Right lobe of liver (tissue), 6 donors: ENCODE data around the gene MICOS13. TPM values are rescaled to one million over a fixed set of nuclear protein-coding genes. Genes with fewer than 3 reads are reported as not detected.

Experiments
- ATAC-seq, 4 donors: fragments of 200-7000 bp; cut with Tn5 transposase; one replicate each; pipeline ENCODE4 v1.9.1; 2020; ENCODE audit warnings: mild to moderate bottlenecking in 4 of 4, moderate library complexity in 4 of 4
- DNase-seq, 3 donors: peaks; one replicate each; pipeline ENCODE4 v3.0.0-alpha.2; 2020
- H3K27ac ChIP-seq, 3 donors: fragments of 200-600 bp; one replicate each; pipeline ENCODE4 v1.8.0; 2022
- H3K27me3 ChIP-seq, 2 donors: fragments of 200-600 bp; one replicate each; pipeline ENCODE4 v1.8.0; 2022
- H3K36me3 ChIP-seq, 4 donors: fragments of 200-600 bp; sonication (generic) in 1 of 4; one replicate each; pipeline versions ENCODE4 v1.5.1 to v1.8.0; 2017 to 2022; ENCODE audit warnings: control low read depth in 1 of 4
- H3K4me1 ChIP-seq, 4 donors: fragments of 200-600 bp; sonication (generic) in 1 of 4; one replicate each; pipeline versions ENCODE4 v1.5.1 to v1.8.0; 2017 to 2022; ENCODE audit warnings: control low read depth in 1 of 4
- H3K4me3 ChIP-seq, 3 donors: fragments of 200-600 bp; one replicate each; pipeline ENCODE4 v1.8.0; 2022
- H3K9me3 ChIP-seq, 4 donors: fragments of 200-600 bp; sonication (generic) in 1 of 4; one replicate each; pipeline versions ENCODE4 v1.5.1 to v1.8.0; 2017 to 2022; ENCODE audit warnings: control low read depth in 1 of 4
- CTCF ChIP-seq, 4 donors: fragments of 200-600 bp in 3 of 4; fragments of 450-650 bp in 1 of 4; IDR thresholded peaks; one replicate each; pipeline versions ENCODE4 v1.5.1 to v1.8.0; 2016 to 2022; ENCODE audit warnings: antibody characterized with exemption in 4 of 4, mild to moderate bottlenecking in 2 of 4
- POLR2A ChIP-seq: fragments of 450-650 bp; IDR thresholded peaks from one replicate; pipeline ENCODE4 v1.6.1; 2017; ENCODE audit warnings: antibody characterized with exemption, mild to moderate bottlenecking
- WGBS: methylation state at CpG from one replicate; pipeline ENCODE4 v1.1.6; 2018; ENCODE audit warnings: low coverage, low lambda C conversion rate; ENCODE audit not compliant: insufficient coverage; ENCODE audit errors: missing lambda C conversion rate; 5-methylcytosine and 5-hydroxymethylcytosine counted together
- intact Hi-C, 2 donors: fragments of 100-400 bp; cut with DNase I; formaldehyde crosslinking; loops; one replicate each; pipeline versions ENCODE4 v1.11.2 to v1.14.1; 2022
- total RNA-seq, 6 experiments: library from RNA; depleted of rRNA in 2 of 6; stranded (reverse); fragments of >200 nt in 2 of 6; fragmentation: NEBNext Ultra II Directional in 3 of 6; extraction: Animal tissue kit (Norgen Biotek cat#: 25700) in 3 of 6; gene quantifications; one replicate each; pipeline versions ENCODE4 v1.1.0 to v1.2.4, GENCODE V29; 2016 to 2023
- donor health status: DM: no; HTN: yes; CAD: no.
- donor health status: DM: no; HTN: no; CAD: no.
- donor health status: DM: no; HTN: no; CAD: no.
- donor health status: DM: no; HTN: yes; CAD: no.
- donor health status: DM: no; HTN: yes; CAD: no.

MICOS13 gene
- total RNA-seq, 6 experiments from 2014 or later = 24.2 to 54.3 (median 33.7) TPM

- peaks cover 0 to 7% (median 0%) of the 10 kb centered on the region in 4 donors for H3K4me1 ChIP-seq
- peaks cover 0 to 71% (median 20%) of the 10 kb centered on the region in 4 donors for H3K36me3 ChIP-seq
- no peaks in the 10 kb centered on the region for H3K9me3 ChIP-seq
- DNase-seq = peak in 1 of 3 donors; percentile 48
- H3K27me3 ChIP-seq = no peaks in the 10 kb centered on the region
- 80% methylated on average over 1 of the region's 42 CpGs for WGBS
- ATAC-seq = no peak
- no peak overlapping the region for H3K4me3 ChIP-seq
- intact Hi-C loops = no loop called here
- no peak overlapping the region for H3K27ac ChIP-seq
- TF ChIP-seq POLR2A (no peak), CTCF (IDR thresholded peaks at IDR 0.05) (no peak)
These were observed 16.1 kb upstream of the MICOS13 start for GRCh38 chr19:5696196-5697021.

GRCh38 chr19:5695649-5696195, 15.4 kb upstream of the MICOS13 start:
- TF ChIP-seq POLR2A (no peak), CTCF (IDR thresholded peaks at IDR 0.05) (no peak)
- intact Hi-C loops = no loop called here
- peaks cover 0 to 7% (median under 1%) of the 10 kb centered on the region in 4 donors for H3K4me1 ChIP-seq
- ATAC-seq (no peak), DNase-seq (peak in 1 of 3 donors; percentile 47)
- no peaks in the 10 kb centered on the region for H3K27me3 ChIP-seq
- H3K36me3 ChIP-seq = peaks cover 0 to 70% (median 20%) of the 10 kb centered on the region in 4 donors
- H3K9me3 ChIP-seq = no peaks in the 10 kb centered on the region
- H3K27ac ChIP-seq = no peak overlapping the region
- no peak overlapping the region for H3K4me3 ChIP-seq
- WGBS = 80% methylated on average over 1 of the region's 28 CpGs

- no peaks in the 10 kb centered on the region for H3K27me3 ChIP-seq
- ATAC-seq (no peak), DNase-seq (no peak)
- no peak overlapping the region for H3K27ac ChIP-seq
- H3K36me3 ChIP-seq = peaks cover 0 to 64% (median 20%) of the 10 kb centered on the region in 4 donors
- H3K4me1 ChIP-seq = peaks cover 0 to 7% (median under 1%) of the 10 kb centered on the region in 4 donors
- no CpG with 5 or more reads among the region's 8 CpGs for WGBS
- no peaks in the 10 kb centered on the region for H3K9me3 ChIP-seq
- H3K4me3 ChIP-seq = no peak overlapping the region
- intact Hi-C loops = no loop called here
- no peak for TF ChIP-seq CTCF (IDR thresholded peaks at IDR 0.05)
- TF ChIP-seq POLR2A = no peak
These were observed 14.8 kb upstream of the MICOS13 start for GRCh38 chr19:5694956-5695648.

GRCh38 chr19:5694167-5694955, 14.0 kb upstream of the MICOS13 start:
- TF ChIP-seq CTCF (IDR thresholded peaks at IDR 0.05) (no peak), POLR2A (no peak)
- Histone ChIP-seq H3K27ac (no peak overlapping the region), H3K27me3 (no peaks in the 10 kb centered on the region), H3K36me3 (peaks cover 0 to 62% (median 20%) of the 10 kb centered on the region in 4 donors), H3K4me3 (no peak overlapping the region), H3K9me3 (no peaks in the 10 kb centered on the region), H3K4me1 (peaks cover 0 to 7% (median under 1%) of the 10 kb centered on the region in 4 donors)
- DNase-seq (peak in 1 of 3 donors; percentile 50), ATAC-seq (no peak)
- WGBS = 89% methylated on average over 23 of the region's 45 CpGs
- intact Hi-C loops = no loop called here
